GM12878 (cell line): Measurements from ENCODE around the gene CRELD2. TPM values are rescaled to one million over a fixed set of nuclear protein-coding genes. Genes with fewer than 3 reads are reported as not detected.

Experiments
- ATAC-seq: fragments of 200-7000 bp; cut with Tn5 transposase; 3 replicates; pipeline ENCODE4 v1.9.1; 2020; ENCODE audit warnings: mild to moderate bottlenecking, moderate library complexity
- BruUV-seq: library from RNA; stranded (reverse); fragments of 400-500 nt; replicated peaks from 2 replicates; lab custom pipeline; 2021; lab: Mats Ljungman, UMichigan
- CTCF ChIA-PET: fragments of 300-600 bp; sonication (Branson Sonifier 250); formaldehyde crosslinking; extraction: SDS; loops from one replicate; lab custom pipeline; 2021; ENCODE audit warnings: inconsistent platforms; lab: Yijun Ruan, JAX
- POLR2A ChIA-PET: fragments of 350-600 bp; formaldehyde crosslinking; extraction: SDS; loops from one replicate; lab custom pipeline; 2021; ENCODE audit warnings: inconsistent platforms; lab: Charles Lee
- RAD21 ChIA-PET: fragments of 300-600 bp; sonication (Branson Sonifier 250); formaldehyde crosslinking; loops from one replicate; lab custom pipeline; 2023; ENCODE audit warnings: antibody characterized with exemption; ENCODE audit not compliant: unreplicated experiment; lab: Charles Lee
- SMC1A ChIA-PET: fragments of 300-600 bp; sonication (Branson Sonifier 250); formaldehyde crosslinking; loops from one replicate; lab custom pipeline; 2023; ENCODE audit not compliant: unreplicated experiment, uncharacterized antibody; lab: Charles Lee
- DNase-seq: peaks from one replicate; pipeline ENCODE4 v3.0.0-alpha.2; 2011; ENCODE audit warnings: low read depth, low spot score
- FAIRE-seq: peaks from 3 replicates; lab custom pipeline; 2011; peaks lifted over from hg19 to GRCh38; lab: Jason Lieb, UNC
- H2AFZ ChIP-seq: 2 replicates; pipeline ENCODE4 v1.6.0; 2011; ENCODE audit warnings: low read depth, low read length, control low read depth; ENCODE audit not compliant: control insufficient read depth
- H3K27ac ChIP-seq: 2 replicates; pipeline ENCODE4 v1.5.1; 2011; ENCODE audit warnings: control low read depth; ENCODE audit not compliant: control insufficient read depth, insufficient read depth
- H3K27me3 ChIP-seq, 2 experiments: replicated peaks in 1 of 2; 2 replicates each; pipeline versions ENCODE4 v1.6.0 to v1.6.1; 2011; ENCODE audit warnings: low read length in 1 of 2; ENCODE audit not compliant: control insufficient read depth in 2 of 2, insufficient read depth in 2 of 2
- H3K36me3 ChIP-seq, 2 experiments: 2 replicates each; pipeline ENCODE4 v1.5.1; 2011; ENCODE audit warnings: low read length in 1 of 2; ENCODE audit not compliant: control insufficient read depth in 2 of 2, insufficient read depth in 2 of 2
- H3K4me1 ChIP-seq: 2 replicates; pipeline ENCODE4 v1.6.1; 2011; ENCODE audit warnings: mild to moderate bottlenecking, low read length, moderate library complexity, mixed read lengths; ENCODE audit not compliant: control insufficient read depth, insufficient read depth
- H3K4me2 ChIP-seq: 2 replicates; pipeline ENCODE4 v1.6.0; 2011; ENCODE audit warnings: control low read depth; ENCODE audit not compliant: control insufficient read depth, insufficient read depth
- H3K4me3 ChIP-seq: fragments of 200-600 bp; sonication (generic); 2 replicates; pipeline ENCODE4 v1.5.1; 2016
- H3K79me2 ChIP-seq: 2 replicates; pipeline ENCODE4 v1.6.0; 2011; ENCODE audit warnings: low read length; ENCODE audit not compliant: control insufficient read depth, insufficient read depth
- H3K9ac ChIP-seq: 2 replicates; pipeline ENCODE4 v1.8.0; 2011; ENCODE audit warnings: low read length, control low read depth, mixed read lengths; ENCODE audit not compliant: control insufficient read depth, insufficient read depth
- H3K9me3 ChIP-seq: replicated peaks from 3 replicates; pipeline ENCODE4 v1.5.1; 2011; ENCODE audit warnings: mild to moderate bottlenecking, low read length; ENCODE audit not compliant: control insufficient read depth, insufficient read depth
- H4K20me1 ChIP-seq: 2 replicates; pipeline ENCODE4 v1.6.0; 2011; ENCODE audit not compliant: control insufficient read depth, insufficient read depth
- E2F4 ChIP-seq: IDR thresholded peaks from 2 replicates; pipeline ENCODE4 v1.6.1; 2012; ENCODE audit warnings: low read depth, low read length, improper control_type of control experiment
- ETV6 ChIP-seq, 2 experiments: fragments of 450-650 bp in 1 of 2; IDR thresholded peaks in 1 of 2; conservative IDR thresholded peaks in 1 of 2; 2 replicates each; pipeline ENCODE4 v1.6.1; 2014; ENCODE audit warnings: antibody characterized with exemption in 1 of 2, borderline replicate concordance in 1 of 2, low read depth in 1 of 2, mild to moderate bottlenecking in 1 of 2, moderate library complexity in 1 of 2
- HDGF ChIP-seq: fragments of 450-650 bp; IDR thresholded peaks from 2 replicates; pipeline ENCODE4 v1.6.1; 2016; ENCODE audit warnings: antibody characterized with exemption
- PBX3 ChIP-seq: IDR thresholded peaks from 2 replicates; pipeline ENCODE4 v1.6.1; 2011; ENCODE audit warnings: mild to moderate bottlenecking, low read depth, low read length, moderate library complexity; ENCODE audit not compliant: insufficient replicate concordance
- POLR2AphosphoS5 ChIP-seq: IDR thresholded peaks from 2 replicates; pipeline ENCODE4 v1.6.1; 2011; ENCODE audit warnings: mild to moderate bottlenecking, low read length, inconsistent platforms
- TARDBP ChIP-seq: IDR thresholded peaks from 2 replicates; pipeline ENCODE4 v1.6.1; 2016; ENCODE audit warnings: borderline replicate concordance
- USF1 ChIP-seq: IDR thresholded peaks from 2 replicates; pipeline ENCODE4 v1.6.1; 2011; ENCODE audit warnings: borderline replicate concordance, low read depth, mild to moderate bottlenecking, moderate library complexity, mixed read lengths, low read length; ENCODE audit not compliant: insufficient read depth; ENCODE audit errors: extremely low read length
- ZBTB4 ChIP-seq: fragments of 450-650 bp; formaldehyde crosslinking; IDR thresholded peaks from 2 replicates; pipeline ENCODE4 v1.4.0; 2022; ENCODE audit warnings: mild to moderate bottlenecking, moderate library complexity
- WGBS: methylation state at CpG from one replicate; pipeline ENCODE4 v1.1.6; 2016; ENCODE audit warnings: low lambda C conversion rate; ENCODE audit not compliant: insufficient replicate concordance, insufficient coverage; ENCODE audit errors: missing lambda C conversion rate; 5-methylcytosine and 5-hydroxymethylcytosine counted together
- in situ Hi-C: fragments of 300-500 bp; cut with MboI; formaldehyde crosslinking; loops from 9 replicates; pipeline ENCODE4 v1.14.3; 2018; ENCODE audit warnings: mixed read lengths
- intact Hi-C: fragments of 100-400 bp; cut with micrococcal nuclease; formaldehyde crosslinking; loops from one replicate; pipeline ENCODE4 v1.14.2; 2022; ENCODE audit not compliant: unreplicated experiment
- polyA plus RNA-seq, 11 experiments: library from polyadenylated mRNA; depleted of rRNA in 4 of 11; unstranded in 6 of 11; stranded (reverse) in 5 of 11; fragments of >200 nt; fragmentation: Nextera tagmentation in 4 of 11; fragmentation: Illumina TruSeq in 1 of 11; extraction: Ambion mirVana in 4 of 11; extraction: Trizol in 1 of 11; gene quantifications; 1 replicate in 1 of 11; 2 replicates in 10 of 11; pipeline versions ENCODE4 v1.2.1 to v1.2.3, GENCODE V29; 2011 to 2016; ENCODE audit warnings: inconsistent platforms in 2 of 11, missing spikeins in 2 of 11, low read depth in 1 of 11
- total RNA-seq, 4 experiments: library from RNA; depleted of rRNA in 3 of 4; stranded (reverse); fragments of >200 nt in 3 of 4; fragmentation: Illumina TruSeq in 1 of 4; extraction: Trizol in 1 of 4; gene quantifications; 2 replicates each; pipeline versions ENCODE4 v1.2.1 to v1.2.3, GENCODE V29; 2013 to 2021

The CRELD2 gene
- total and polyA plus RNA-seq, 10 of the 15 experiments (the other 5 are each of a cell fraction or from before 2014, with no cell fraction given): 9.4 to 111 (median 25.9) TPM

- no peak for TF ChIP-seq ZBTB4
- 0 out of 2 replicates have a peak, but pooled peaks have one; percentile 30 for TF ChIP-seq HDGF
These were observed 48.6 kb downstream of the CRELD2 start (continued) for GRCh38 chr22:49966774-49967705.

- intact Hi-C loops: no loop called here
- SMC1A ChIA-PET: interaction anchor here (1.0 to 1.5 kb wide), 3 partner anchors 35 to 63 kb away, joined by 3 to 7 read pairs (median 4); no protein-coding TSS in a partner anchor
These were observed 49.3 kb downstream of the CRELD2 start for GRCh38 chr22:49967706-49968208.

More at GRCh38 chr22:49967706-49968208, 49.3 kb downstream of the CRELD2 start:
- no peak for FAIRE-seq
- peak; percentile 27 for TF ChIP-seq USF1
- TF ChIP-seq PBX3: no peak
- 0 out of 2 replicates have a peak, but pooled peaks have one; percentile 13 for TF ChIP-seq POLR2AphosphoS5
- TF ChIP-seq E2F4: no peak
- TF ChIP-seq TARDBP: no peak
- TF ChIP-seq ETV6 (conservative IDR thresholded peaks at IDR 0.05 in 1 of 2, IDR thresholded peaks at IDR 0.05 in 1 of 2; ENCODE audit: borderline replicate concordance in 1 of 2, low read depth in 1 of 2): no peak
- TF ChIP-seq, all 136 proteins: peak for 2
- ATAC-seq: no peak
- Histone ChIP-seq H3K27ac (peak overlapping the region; percentile 45; the same call in 1 of the 2 replicates), H3K4me1 (peaks cover 37% of the 10 kb centered on the region), H4K20me1 (peaks cover 2% of the 10 kb centered on the region; the same call in 1 of the 2 replicates), H3K9me3 (no peaks in the 10 kb centered on the region), H3K36me3 (peaks cover 14 to 16% of the 10 kb centered on the region in 2 experiments), H3K4me3 (no peak overlapping the region), H3K79me2 (peaks cover 31% of the 10 kb centered on the region), H2AFZ (no peak overlapping the region), H3K4me2 (no peak overlapping the region; the same call in 1 of the 2 replicates), H3K9ac (peak overlapping the region; percentile 24), H3K27me3 (no peaks in the 10 kb centered on the region)
- 60% methylated on average over 18 of the region's 18 CpGs for WGBS
- DNase-seq: no peak
- RAD21 ChIA-PET: interaction anchor here (0.8 to 2.3 kb wide), 5 partner anchors 9 to 200 kb away, joined by 4 to 18 read pairs (median 5); no protein-coding TSS in a partner anchor
- no TSS peak for BruUV-seq
- in situ Hi-C loops: loop anchor here (10.0 kb wide), 1 partner anchor 567 kb away; the partner anchor contains the start of gene TYMP
- CTCF ChIA-PET: interaction anchor here (1.2 to 2.6 kb wide), 4 partner anchors 9 to 63 kb away, joined by 4 to 15 read pairs (median 6); no protein-coding TSS in a partner anchor
- POLR2A ChIA-PET: interaction anchor here (1.0 to 1.7 kb wide), 4 partner anchors 9 to 34 kb away, joined by 3 to 6 read pairs (median 4); no protein-coding TSS in a partner anchor
